ENCODE results near the gene CFHR4.

Gene CFHR4

GRCh38 chr1:196860323-196860884 is 27.4 kb upstream of the CFHR4 start:
- Histone ChIP-seq H3K18ac (ENCODE audit: low read length) (no peak overlapping the region), H3K4me2 (ENCODE audit: low read length) (no peak overlapping the region), H3K4me3 (ENCODE audit: low read length) (no peak overlapping the region), H3K79me2 (ENCODE audit: control insufficient read depth, insufficient read depth, low read length) (no peaks in the 10 kb centered on the region), H2AK5ac (ENCODE audit: low read length) (no peak overlapping the region), H3K4me1 (ENCODE audit: control insufficient read depth, low read depth, low read length) (no peaks in the 10 kb centered on the region), H2BK120ac (ENCODE audit: low read depth, low read length) (no peak overlapping the region), H3K4ac (ENCODE audit: low read depth, low read length) (no peak overlapping the region), H4K5ac (ENCODE audit: low read length) (no peak overlapping the region), H3K27me3 (ENCODE audit: insufficient read depth, low read length, poor library complexity) (no peaks in the 10 kb centered on the region), H3K23ac (ENCODE audit: low read length) (no peak overlapping the region), H3K9ac (ENCODE audit: low read length) (no peak overlapping the region), H3K79me1 (ENCODE audit: low read length) (no peaks in the 10 kb centered on the region), H2BK5ac (ENCODE audit: low read length) (no peak overlapping the region), H3K36me3 (ENCODE audit: control insufficient read depth, insufficient read depth, low read length) (no peaks in the 10 kb centered on the region), H2BK15ac (replicated peaks; ENCODE audit: low read depth) (no peak overlapping the region), H3K56ac (ENCODE audit: low read length) (no peak overlapping the region), H3K27ac (ENCODE audit: low read depth, low read length) (no peak overlapping the region), H4K8ac (ENCODE audit: low read depth, low read length) (no peak overlapping the region)
- no CpG with 5 or more reads among the region's 1 CpG for WGBS (ENCODE audit: extremely low coverage, insufficient coverage, low lambda C conversion rate)
- DNase-seq, result no peak

GRCh38 chr1:196861429-196861828 is 26.4 kb upstream of the CFHR4 start:
- Histone ChIP-seq H2BK120ac (ENCODE audit: low read depth, low read length) (no peak overlapping the region), H3K56ac (ENCODE audit: low read length) (no peak overlapping the region), H3K4me1 (ENCODE audit: control insufficient read depth, low read depth, low read length) (no peaks in the 10 kb centered on the region), H3K23ac (ENCODE audit: low read length) (no peak overlapping the region), H4K8ac (ENCODE audit: low read depth, low read length) (no peak overlapping the region), H2BK5ac (ENCODE audit: low read length) (no peak overlapping the region), H2BK15ac (replicated peaks; ENCODE audit: low read depth) (no peak overlapping the region), H3K79me1 (ENCODE audit: low read length) (no peaks in the 10 kb centered on the region), H3K27ac (ENCODE audit: low read depth, low read length) (no peak overlapping the region), H3K27me3 (ENCODE audit: insufficient read depth, low read length, poor library complexity) (no peaks in the 10 kb centered on the region), H3K4me3 (ENCODE audit: low read length) (no peak overlapping the region), H3K36me3 (ENCODE audit: control insufficient read depth, insufficient read depth, low read length) (no peaks in the 10 kb centered on the region), H3K4ac (ENCODE audit: low read depth, low read length) (no peak overlapping the region), H3K18ac (ENCODE audit: low read length) (no peak overlapping the region), H2AK5ac (ENCODE audit: low read length) (no peak overlapping the region), H3K79me2 (ENCODE audit: control insufficient read depth, insufficient read depth, low read length) (no peaks in the 10 kb centered on the region), H3K9ac (ENCODE audit: low read length) (no peak overlapping the region), H3K4me2 (ENCODE audit: low read length) (no peak overlapping the region), H4K5ac (ENCODE audit: low read length) (no peak overlapping the region)
- WGBS (ENCODE audit: extremely low coverage, insufficient coverage, low lambda C conversion rate), result no CpG with 5 or more reads among the region's 2 CpGs
- DNase-seq, result no peak

GRCh38 chr1:196866974-196867373 is 20.9 kb upstream of the CFHR4 start:
- Histone ChIP-seq H2BK120ac (ENCODE audit: low read depth, low read length) (no peak overlapping the region), H3K4me2 (ENCODE audit: low read length) (no peak overlapping the region), H3K36me3 (ENCODE audit: control insufficient read depth, insufficient read depth, low read length) (no peaks in the 10 kb centered on the region), H3K56ac (ENCODE audit: low read length) (no peak overlapping the region), H4K5ac (ENCODE audit: low read length) (no peak overlapping the region), H3K79me1 (ENCODE audit: low read length) (no peaks in the 10 kb centered on the region), H2BK15ac (replicated peaks; ENCODE audit: low read depth) (no peak overlapping the region), H3K4me3 (ENCODE audit: low read length) (no peak overlapping the region), H3K27ac (ENCODE audit: low read depth, low read length) (no peak overlapping the region), H3K18ac (ENCODE audit: low read length) (no peak overlapping the region), H3K4me1 (ENCODE audit: control insufficient read depth, low read depth, low read length) (no peaks in the 10 kb centered on the region), H3K9ac (ENCODE audit: low read length) (no peak overlapping the region), H4K8ac (ENCODE audit: low read depth, low read length) (no peak overlapping the region), H3K23ac (ENCODE audit: low read length) (no peak overlapping the region), H3K4ac (ENCODE audit: low read depth, low read length) (no peak overlapping the region), H2BK5ac (ENCODE audit: low read length) (no peak overlapping the region), H3K79me2 (ENCODE audit: control insufficient read depth, insufficient read depth, low read length) (no peaks in the 10 kb centered on the region), H2AK5ac (ENCODE audit: low read length) (no peak overlapping the region), H3K27me3 (ENCODE audit: insufficient read depth, low read length, poor library complexity) (no peaks in the 10 kb centered on the region)
- no CpG with 5 or more reads among the region's 1 CpG for WGBS (ENCODE audit: extremely low coverage, insufficient coverage, low lambda C conversion rate)
- DNase-seq, result no peak

- no peak overlapping the region for H2BK15ac ChIP-seq (replicated peaks; ENCODE audit: low read depth)
- no peak overlapping the region for H3K4me2 ChIP-seq (ENCODE audit: low read length)
- no peaks in the 10 kb centered on the region for H3K27me3 ChIP-seq (ENCODE audit: insufficient read depth, low read length, poor library complexity)
- H3K18ac ChIP-seq (ENCODE audit: low read length), result no peak overlapping the region
- no peak overlapping the region for H3K56ac ChIP-seq (ENCODE audit: low read length)
- H3K4me1 ChIP-seq (ENCODE audit: control insufficient read depth, low read depth, low read length), result no peaks in the 10 kb centered on the region
- no peak overlapping the region for H2BK120ac ChIP-seq (ENCODE audit: low read depth, low read length)
- H2AK5ac ChIP-seq (ENCODE audit: low read length), result no peak overlapping the region
- H3K79me2 ChIP-seq (ENCODE audit: control insufficient read depth, insufficient read depth, low read length), result no peaks in the 10 kb centered on the region
- H3K27ac ChIP-seq (ENCODE audit: low read depth, low read length), result no peak overlapping the region
- H4K5ac ChIP-seq (ENCODE audit: low read length), result no peak overlapping the region
- WGBS (ENCODE audit: extremely low coverage, insufficient coverage, low lambda C conversion rate), result no CpG with 5 or more reads among the region's 4 CpGs
- no peak overlapping the region for H4K8ac ChIP-seq (ENCODE audit: low read depth, low read length)
- H2BK5ac ChIP-seq (ENCODE audit: low read length), result no peak overlapping the region
- H3K79me1 ChIP-seq (ENCODE audit: low read length), result no peaks in the 10 kb centered on the region
- no peak for DNase-seq
- no peak overlapping the region for H3K4ac ChIP-seq (ENCODE audit: low read depth, low read length)
- H3K9ac ChIP-seq (ENCODE audit: low read length), result no peak overlapping the region
- H3K4me3 ChIP-seq (ENCODE audit: low read length), result no peak overlapping the region
- no peaks in the 10 kb centered on the region for H3K36me3 ChIP-seq (ENCODE audit: control insufficient read depth, insufficient read depth, low read length)
- no peak overlapping the region for H3K23ac ChIP-seq (ENCODE audit: low read length)
Observed at GRCh38 chr1:196873385-196873784, 14.5 kb upstream of the CFHR4 start.

GRCh38 chr1:196875935-196876334 is 11.9 kb upstream of the CFHR4 start:
- H3K79me1 ChIP-seq (ENCODE audit: low read length), result no peaks in the 10 kb centered on the region
- H3K36me3 ChIP-seq (ENCODE audit: control insufficient read depth, insufficient read depth, low read length), result no peaks in the 10 kb centered on the region
- H3K9ac ChIP-seq (ENCODE audit: low read length), result no peak overlapping the region
- no peak overlapping the region for H2BK120ac ChIP-seq (ENCODE audit: low read depth, low read length)
- no peaks in the 10 kb centered on the region for H3K27me3 ChIP-seq (ENCODE audit: insufficient read depth, low read length, poor library complexity)
- no peak overlapping the region for H3K23ac ChIP-seq (ENCODE audit: low read length)
- no peak overlapping the region for H2BK15ac ChIP-seq (replicated peaks; ENCODE audit: low read depth)
- H2BK5ac ChIP-seq (ENCODE audit: low read length), result no peak overlapping the region
- no peak overlapping the region for H4K5ac ChIP-seq (ENCODE audit: low read length)
- no peak overlapping the region for H2AK5ac ChIP-seq (ENCODE audit: low read length)
- DNase-seq, result no peak
- no peak overlapping the region for H3K56ac ChIP-seq (ENCODE audit: low read length)
- H3K4me3 ChIP-seq (ENCODE audit: low read length), result no peak overlapping the region
- no peaks in the 10 kb centered on the region for H3K4me1 ChIP-seq (ENCODE audit: control insufficient read depth, low read depth, low read length)
- H3K27ac ChIP-seq (ENCODE audit: low read depth, low read length), result no peak overlapping the region
- H3K18ac ChIP-seq (ENCODE audit: low read length), result no peak overlapping the region
- no peaks in the 10 kb centered on the region for H3K79me2 ChIP-seq (ENCODE audit: control insufficient read depth, insufficient read depth, low read length)
- WGBS (ENCODE audit: extremely low coverage, insufficient coverage, low lambda C conversion rate), result no CpG with 5 or more reads among the region's 3 CpGs
- H3K4ac ChIP-seq (ENCODE audit: low read depth, low read length), result no peak overlapping the region
- no peak overlapping the region for H4K8ac ChIP-seq (ENCODE audit: low read depth, low read length)
- H3K4me2 ChIP-seq (ENCODE audit: low read length), result no peak overlapping the region

- Histone ChIP-seq H3K36me3 (ENCODE audit: control insufficient read depth, insufficient read depth, low read length) (no peaks in the 10 kb centered on the region), H3K79me1 (ENCODE audit: low read length) (no peaks in the 10 kb centered on the region), H4K5ac (ENCODE audit: low read length) (no peak overlapping the region), H3K9ac (ENCODE audit: low read length) (no peak overlapping the region), H2BK5ac (ENCODE audit: low read length) (no peak overlapping the region), H3K18ac (ENCODE audit: low read length) (no peak overlapping the region), H3K27ac (ENCODE audit: low read depth, low read length) (no peak overlapping the region), H2AK5ac (ENCODE audit: low read length) (no peak overlapping the region), H3K79me2 (ENCODE audit: control insufficient read depth, insufficient read depth, low read length) (no peaks in the 10 kb centered on the region), H2BK15ac (replicated peaks; ENCODE audit: low read depth) (no peak overlapping the region), H3K56ac (ENCODE audit: low read length) (no peak overlapping the region), H3K27me3 (ENCODE audit: insufficient read depth, low read length, poor library complexity) (no peaks in the 10 kb centered on the region), H3K4me3 (ENCODE audit: low read length) (no peak overlapping the region), H4K8ac (ENCODE audit: low read depth, low read length) (no peak overlapping the region), H3K23ac (ENCODE audit: low read length) (no peak overlapping the region), H3K4ac (ENCODE audit: low read depth, low read length) (no peak overlapping the region), H2BK120ac (ENCODE audit: low read depth, low read length) (no peak overlapping the region), H3K4me1 (ENCODE audit: control insufficient read depth, low read depth, low read length) (no peaks in the 10 kb centered on the region), H3K4me2 (ENCODE audit: low read length) (no peak overlapping the region)
- no CpG with 5 or more reads among the region's 29 CpGs for WGBS (ENCODE audit: extremely low coverage, insufficient coverage, low lambda C conversion rate)
- peak; percentile 75 for DNase-seq
Observed at GRCh38 chr1:196877964-196878363, 9.9 kb upstream of the CFHR4 start.
